Skeletal muscle satellite cell (primary cell): ENCODE results near the gene PHLDB1.

Source experiments
- H3K27me3 ChIP-seq: 2 replicates; pipeline ENCODE4 v1.7.0; 2013; ENCODE audit warnings: low read length; ENCODE audit not compliant: control insufficient read depth, insufficient read depth
- H3K36me3 ChIP-seq: 2 replicates; pipeline ENCODE4 v1.7.0; 2013; ENCODE audit warnings: mild to moderate bottlenecking, control low read depth, low read length; ENCODE audit not compliant: insufficient read depth
- H3K4me1 ChIP-seq: 2 replicates; pipeline ENCODE4 v1.7.0; 2013; ENCODE audit warnings: low read length; ENCODE audit not compliant: control insufficient read depth, insufficient read depth
- H3K4me2 ChIP-seq: 2 replicates; pipeline ENCODE4 v1.7.0; 2013; ENCODE audit warnings: mild to moderate bottlenecking, low read length
- H3K4me3 ChIP-seq: 2 replicates; pipeline ENCODE4 v1.7.0; 2013; ENCODE audit warnings: low read length
- H3K9ac ChIP-seq: 2 replicates; pipeline ENCODE4 v1.7.0; 2013; ENCODE audit warnings: mild to moderate bottlenecking, low read depth, low read length, moderate library complexity
- H3K9me3 ChIP-seq: replicated peaks from 2 replicates; pipeline ENCODE4 v1.7.0; 2013; ENCODE audit warnings: mild to moderate bottlenecking, control low read depth, low read length

The PHLDB1 gene

GRCh38 chr11:118648291-118648690 lies 40.9 kb downstream of the PHLDB1 start:
- H3K9ac ChIP-seq, result no peak overlapping the region

DNA sequence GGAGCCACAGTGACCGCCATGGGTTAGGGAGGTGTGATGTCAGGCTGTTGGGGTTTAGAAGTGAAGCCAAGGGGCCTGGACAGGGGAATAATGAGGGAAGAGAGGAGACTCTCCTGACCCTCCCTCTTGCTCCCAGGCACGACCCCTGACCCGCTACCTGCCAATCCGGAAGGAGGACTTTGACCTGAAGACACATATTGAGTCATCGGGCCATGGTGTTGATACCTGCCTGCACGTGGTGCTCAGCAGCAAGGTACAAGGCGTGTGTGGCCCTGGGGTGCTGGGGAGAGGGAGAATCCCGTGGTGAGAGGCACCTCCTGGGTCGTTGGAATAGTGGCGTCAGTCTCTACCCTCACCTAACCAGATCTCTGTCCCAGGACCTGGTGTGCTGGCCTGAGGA lies 42.5 kb downstream of the PHLDB1 start:
- H3K4me2 ChIP-seq, result no peak overlapping the region
- peaks cover 94% of the 10 kb centered on the region for H3K36me3 ChIP-seq

More at GRCh38 chr11:118648291-118648690, 40.9 kb downstream of the PHLDB1 start:
- Histone ChIP-seq H3K4me2 (no peak overlapping the region), H3K36me3 (peaks cover 94% of the 10 kb centered on the region), H3K4me3 (no peak overlapping the region), H3K27me3 (no peaks in the 10 kb centered on the region), H3K9me3 (no peaks in the 10 kb centered on the region), H3K4me1 (no peaks in the 10 kb centered on the region)

DNA sequence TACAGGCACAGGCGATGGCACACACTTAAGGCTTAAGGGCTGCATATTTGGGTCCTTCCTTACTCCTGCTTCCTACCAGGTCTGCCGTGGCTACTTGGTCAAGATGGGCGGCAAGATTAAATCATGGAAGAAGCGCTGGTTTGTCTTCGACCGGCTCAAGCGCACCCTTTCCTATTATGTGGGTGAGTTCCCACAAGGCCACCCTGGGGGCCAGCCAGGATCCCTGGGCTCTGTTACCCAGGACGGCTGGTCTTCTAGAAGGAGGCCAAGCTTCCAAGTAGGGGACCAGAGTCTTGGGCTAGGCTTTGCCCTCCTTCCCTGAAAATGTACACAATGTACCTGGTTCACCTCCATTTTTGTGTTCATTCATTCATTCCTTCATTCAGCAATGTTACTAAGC lies 43.0 kb downstream of the PHLDB1 start:
- H3K36me3 ChIP-seq, result peaks cover 94% of the 10 kb centered on the region
- no peaks in the 10 kb centered on the region for H3K9me3 ChIP-seq
- H3K9ac ChIP-seq, result no peak overlapping the region
- H3K27me3 ChIP-seq, result no peaks in the 10 kb centered on the region
- no peaks in the 10 kb centered on the region for H3K4me1 ChIP-seq
- H3K4me3 ChIP-seq, result no peak overlapping the region
- H3K4me2 ChIP-seq, result no peak overlapping the region

More for the DNA sequence above, 42.5 kb downstream of the PHLDB1 start:
- no peaks in the 10 kb centered on the region for H3K27me3 ChIP-seq
- no peaks in the 10 kb centered on the region for H3K9me3 ChIP-seq
- no peak overlapping the region for H3K9ac ChIP-seq
- no peak overlapping the region for H3K4me3 ChIP-seq
- no peaks in the 10 kb centered on the region for H3K4me1 ChIP-seq

DNA sequence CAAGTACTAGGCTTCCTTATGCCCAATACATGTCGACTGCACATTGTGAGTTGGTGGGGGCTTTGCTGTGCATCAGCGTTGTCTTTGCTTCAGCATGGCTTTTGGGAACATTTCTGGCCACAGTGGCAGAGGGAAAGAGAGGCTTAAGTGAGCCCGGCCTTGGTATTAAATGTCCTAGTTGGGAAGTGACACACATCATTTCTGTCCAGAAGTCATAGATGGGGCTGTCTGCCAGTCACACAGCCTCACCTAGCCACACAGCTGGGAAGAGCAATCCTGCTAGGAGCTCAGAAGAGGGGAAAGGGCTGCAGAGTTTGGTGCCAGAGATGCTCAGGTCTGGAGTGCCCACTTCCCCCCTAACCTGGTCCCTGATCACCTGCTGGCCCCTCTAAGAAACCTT lies 44.4 kb downstream of the PHLDB1 start:
- Histone ChIP-seq H3K36me3 (peaks cover 96% of the 10 kb centered on the region), H3K9ac (no peak overlapping the region), H3K4me3 (no peak overlapping the region), H3K9me3 (no peaks in the 10 kb centered on the region), H3K4me2 (no peak overlapping the region), H3K27me3 (no peaks in the 10 kb centered on the region), H3K4me1 (no peaks in the 10 kb centered on the region)

GRCh38 chr11:118652681-118653181 lies 45.3 kb downstream of the PHLDB1 start:
- H3K9me3 ChIP-seq, result no peaks in the 10 kb centered on the region
- H3K4me2 ChIP-seq, result no peak overlapping the region
- H3K36me3 ChIP-seq, result peaks cover 96% of the 10 kb centered on the region
- H3K27me3 ChIP-seq, result no peaks in the 10 kb centered on the region
- no peak overlapping the region for H3K9ac ChIP-seq
- no peak overlapping the region for H3K4me3 ChIP-seq
- no peaks in the 10 kb centered on the region for H3K4me1 ChIP-seq

GRCh38 chr11:118653684-118654390 lies 46.4 kb downstream of the PHLDB1 start:
- H3K27me3 ChIP-seq, result no peaks in the 10 kb centered on the region
- no peak overlapping the region for H3K9ac ChIP-seq
- H3K4me2 ChIP-seq, result no peak overlapping the region
- no peaks in the 10 kb centered on the region for H3K9me3 ChIP-seq
- no peak overlapping the region for H3K4me3 ChIP-seq
- H3K36me3 ChIP-seq, result peaks cover 96% of the 10 kb centered on the region
- peaks cover 4% of the 10 kb centered on the region for H3K4me1 ChIP-seq

GRCh38 chr11:118655486-118656190 lies 48.2 kb downstream of the PHLDB1 start:
- H3K9me3 ChIP-seq, result no peaks in the 10 kb centered on the region
- H3K36me3 ChIP-seq, result peaks cover 88% of the 10 kb centered on the region
- no peak overlapping the region for H3K4me3 ChIP-seq
- peaks cover 9% of the 10 kb centered on the region for H3K4me1 ChIP-seq
- no peak overlapping the region for H3K9ac ChIP-seq
- no peak overlapping the region for H3K4me2 ChIP-seq
- H3K27me3 ChIP-seq, result no peaks in the 10 kb centered on the region

DNA sequence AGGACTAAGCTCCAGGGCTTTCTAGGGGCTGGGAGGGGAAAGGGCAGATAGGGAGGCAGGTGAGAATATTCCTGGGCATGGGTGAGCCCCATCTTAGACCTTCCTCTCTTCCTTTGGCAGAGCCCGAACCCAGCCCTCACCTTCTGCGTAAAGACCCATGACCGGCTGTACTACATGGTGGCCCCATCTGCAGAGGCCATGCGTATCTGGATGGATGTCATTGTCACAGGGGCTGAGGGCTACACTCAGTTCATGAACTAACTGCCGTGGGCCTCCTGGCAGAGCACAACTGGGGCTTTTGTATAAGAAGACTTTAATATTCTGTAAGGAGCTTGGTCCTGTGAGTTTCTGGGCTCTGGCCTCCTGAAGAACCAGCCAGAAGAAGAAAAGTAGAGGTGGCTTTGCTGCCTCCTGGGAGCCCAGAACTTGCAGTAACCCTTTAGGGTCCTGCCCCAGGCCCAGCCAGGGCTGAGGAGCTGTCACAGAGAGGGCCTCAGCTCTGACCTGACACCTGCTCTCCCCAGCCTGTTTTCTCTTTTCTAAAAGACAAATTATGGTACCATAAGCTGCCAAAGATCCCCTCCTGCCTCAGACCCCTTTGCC lies 49.2 kb downstream of the PHLDB1 start:
- H3K27me3 ChIP-seq, result no peaks in the 10 kb centered on the region
- H3K4me3 ChIP-seq, result no peak overlapping the region
- no peak overlapping the region for H3K9ac ChIP-seq
- H3K36me3 ChIP-seq, result peaks cover 79% of the 10 kb centered on the region
- no peak overlapping the region for H3K4me2 ChIP-seq
- H3K9me3 ChIP-seq, result no peaks in the 10 kb centered on the region
- peaks cover 9% of the 10 kb centered on the region for H3K4me1 ChIP-seq

DNA sequence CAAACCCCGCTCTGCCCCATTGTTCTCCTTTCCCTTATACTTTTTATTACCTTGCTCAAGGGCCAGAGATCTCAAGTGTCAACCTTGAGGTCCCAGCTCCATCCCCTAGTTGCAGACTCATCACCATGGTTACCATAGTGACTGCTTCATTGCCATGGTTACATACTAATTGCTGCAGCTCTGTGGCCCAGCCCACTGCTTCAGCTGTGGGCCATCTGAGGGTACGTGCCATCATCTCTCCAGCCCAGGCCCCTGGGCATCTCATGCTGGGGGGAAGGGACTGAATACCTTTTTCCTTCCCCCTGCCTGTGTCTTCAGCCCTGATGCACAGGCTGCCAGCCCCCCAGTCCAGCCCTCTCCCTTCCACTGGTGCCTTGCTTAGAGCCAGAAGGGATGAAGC lies 49.8 kb downstream of the PHLDB1 start:
- H3K36me3 ChIP-seq, result peaks cover 74% of the 10 kb centered on the region
- no peak overlapping the region for H3K4me2 ChIP-seq
- no peak overlapping the region for H3K4me3 ChIP-seq
- H3K4me1 ChIP-seq, result peaks cover 9% of the 10 kb centered on the region
- H3K9me3 ChIP-seq, result no peaks in the 10 kb centered on the region
- H3K9ac ChIP-seq, result no peak overlapping the region
- H3K27me3 ChIP-seq, result no peaks in the 10 kb centered on the region

DNA sequence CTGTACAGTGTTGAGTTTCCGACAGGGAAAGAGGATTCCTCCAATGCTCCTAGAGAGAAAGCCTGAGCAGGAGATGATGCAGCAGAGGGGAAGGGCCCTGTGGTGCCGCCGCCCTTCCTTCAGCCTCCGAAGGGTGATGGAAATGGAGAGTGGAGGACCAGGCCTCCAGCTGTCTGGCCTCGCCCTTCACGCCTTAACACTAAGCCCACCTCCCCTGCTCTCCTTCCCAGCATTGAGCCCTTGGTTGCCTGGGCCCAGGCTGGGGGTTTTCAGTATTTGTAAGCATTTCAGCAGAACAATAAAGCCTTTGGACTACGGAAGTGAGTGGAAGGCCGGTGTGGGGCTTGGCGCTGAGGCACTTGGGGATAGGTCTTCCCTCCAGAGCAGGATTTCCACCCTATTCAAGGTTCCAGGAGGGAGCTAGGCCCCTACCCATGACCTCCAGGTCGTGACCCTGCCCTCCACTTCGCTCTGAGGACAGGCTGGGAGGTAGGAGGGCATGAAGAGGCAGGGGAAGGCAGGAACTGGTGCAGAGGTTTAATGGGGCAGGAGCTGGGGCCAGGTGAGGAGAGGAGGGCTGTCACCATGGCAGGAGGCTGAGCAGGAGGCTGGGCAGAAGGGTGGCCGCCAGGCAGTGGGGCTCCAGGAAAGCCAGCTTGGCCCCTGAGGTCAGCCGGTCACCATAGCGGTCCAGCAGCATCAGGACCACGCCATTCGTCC lies 50.5 kb downstream of the PHLDB1 start:
- no peak overlapping the region for H3K4me2 ChIP-seq
- no peaks in the 10 kb centered on the region for H3K27me3 ChIP-seq
- no peaks in the 10 kb centered on the region for H3K9me3 ChIP-seq
- H3K9ac ChIP-seq, result no peak overlapping the region
- peaks cover 9% of the 10 kb centered on the region for H3K4me1 ChIP-seq
- peaks cover 67% of the 10 kb centered on the region for H3K36me3 ChIP-seq
- no peak overlapping the region for H3K4me3 ChIP-seq
